Osteoblast (primary cell): ENCODE measurements around the gene DUSP3. TPM values are rescaled to one million over a fixed set of nuclear protein-coding genes. Genes with fewer than 3 reads are reported as not detected.

ENCODE experiments used
- DNase-seq: peaks from one replicate; pipeline ENCODE4 v3.0.0; 2011; ENCODE audit warnings: low spot score, mixed read lengths; ENCODE audit not compliant: insufficient read length; ENCODE audit errors: missing footprints
- H2AFZ ChIP-seq: 2 replicates; pipeline ENCODE4 v1.6.0; 2011; ENCODE audit warnings: mild to moderate bottlenecking, low read length
- H3K27ac ChIP-seq: 2 replicates; pipeline ENCODE4 v1.5.1; 2011; ENCODE audit warnings: mild to moderate bottlenecking, low read depth, low read length, moderate library complexity
- H3K27me3 ChIP-seq: 2 replicates; pipeline ENCODE4 v1.6.0; 2012; ENCODE audit warnings: mild to moderate bottlenecking, control low read depth, inconsistent platforms, low read length, moderate library complexity; ENCODE audit not compliant: insufficient read depth
- H3K36me3 ChIP-seq: 2 replicates; pipeline ENCODE4 v1.5.1; 2011; ENCODE audit warnings: mild to moderate bottlenecking, low read length, control low read depth, moderate library complexity; ENCODE audit not compliant: insufficient read depth
- H3K4me1 ChIP-seq: 2 replicates; pipeline ENCODE4 v1.5.1; 2011; ENCODE audit warnings: mild to moderate bottlenecking, low read length, control low read depth, moderate library complexity; ENCODE audit not compliant: insufficient read depth
- H3K4me2 ChIP-seq: 2 replicates; pipeline ENCODE4 v1.6.0; 2011; ENCODE audit warnings: mild to moderate bottlenecking, low read length; ENCODE audit not compliant: insufficient read depth
- H3K4me3 ChIP-seq: fragments of 200-600 bp; sonication (generic); 3 replicates; pipeline ENCODE4 v1.5.1; 2012; ENCODE audit warnings: mild to moderate bottlenecking, low read length, inconsistent platforms; ENCODE audit not compliant: insufficient read depth
- H3K79me2 ChIP-seq: 2 replicates; pipeline ENCODE4 v1.6.0; 2012; ENCODE audit warnings: mild to moderate bottlenecking, low read length, control low read depth, inconsistent platforms; ENCODE audit not compliant: insufficient read depth
- H3K9me3 ChIP-seq: 2 replicates; pipeline ENCODE4 v1.5.1; 2011; ENCODE audit warnings: low read depth, low read length, control low read depth
- H4K20me1 ChIP-seq: 2 replicates; pipeline ENCODE4 v1.6.0; 2012; ENCODE audit warnings: mild to moderate bottlenecking, low read length, control low read depth; ENCODE audit not compliant: insufficient read depth
- CTCF ChIP-seq: IDR thresholded peaks from 2 replicates; pipeline ENCODE4 v1.5.1; 2011; ENCODE audit warnings: mild to moderate bottlenecking, low read depth, low read length, moderate library complexity; ENCODE audit errors: extremely low read depth
- total RNA-seq: library from RNA; depleted of rRNA; stranded (reverse); fragments of >200 nt; gene quantifications from 2 replicates; pipeline ENCODE4 v1.2.3, GENCODE V29; 2012

Gene DUSP3
- total RNA-seq, 1 donor, result 68.8 TPM

DNA sequence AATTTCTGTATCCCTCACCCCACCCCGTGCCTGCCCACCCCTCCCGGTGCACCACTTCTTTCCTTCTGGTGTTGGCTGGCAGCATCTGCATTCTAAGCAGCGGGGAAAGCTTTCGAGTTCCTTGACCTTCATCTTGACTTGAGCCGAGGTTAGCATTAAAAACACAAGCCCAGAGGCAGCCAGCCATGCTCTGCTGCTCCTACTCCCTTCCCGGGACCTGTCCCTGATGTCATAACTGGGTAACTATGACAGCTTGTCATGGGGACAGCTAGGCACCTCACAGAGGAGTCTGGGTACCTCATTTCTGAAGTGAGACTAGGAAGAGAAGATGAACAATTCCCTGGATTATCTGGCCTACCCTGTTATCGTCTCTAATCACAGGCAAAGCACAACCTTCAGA lies 1.4 kb upstream of the DUSP3 start, which contains the start of gene CFAP97D1:
TSS of gene CFAP97D1 (plus strand) at position 301 of the 400 bp plus-strand sequence. CDS start at position 329, 28 bp downstream.
- peaks cover 33% of the 10 kb centered on the region for H3K79me2 ChIP-seq
- H3K4me2 ChIP-seq, result peak within 1 kb of the TSS; percentile 87
- H3K9me3 ChIP-seq, result no peaks in the 10 kb centered on the region
- peaks cover 5% of the 10 kb centered on the region for H3K27me3 ChIP-seq
- peak within 1 kb of the TSS; percentile 92 for H3K4me3 ChIP-seq
- peak within 1 kb of the TSS; percentile 91 for H2AFZ ChIP-seq
- peaks cover 2% of the 10 kb centered on the region for H4K20me1 ChIP-seq
- TF ChIP-seq CTCF, result no peak
- peaks cover 4% of the 10 kb centered on the region for H3K36me3 ChIP-seq
- H3K27ac ChIP-seq, result no peak within 1 kb of the TSS
- DNase-seq, result no peak
- H3K4me1 ChIP-seq, result peaks cover 34% of the 10 kb centered on the region

DNA sequence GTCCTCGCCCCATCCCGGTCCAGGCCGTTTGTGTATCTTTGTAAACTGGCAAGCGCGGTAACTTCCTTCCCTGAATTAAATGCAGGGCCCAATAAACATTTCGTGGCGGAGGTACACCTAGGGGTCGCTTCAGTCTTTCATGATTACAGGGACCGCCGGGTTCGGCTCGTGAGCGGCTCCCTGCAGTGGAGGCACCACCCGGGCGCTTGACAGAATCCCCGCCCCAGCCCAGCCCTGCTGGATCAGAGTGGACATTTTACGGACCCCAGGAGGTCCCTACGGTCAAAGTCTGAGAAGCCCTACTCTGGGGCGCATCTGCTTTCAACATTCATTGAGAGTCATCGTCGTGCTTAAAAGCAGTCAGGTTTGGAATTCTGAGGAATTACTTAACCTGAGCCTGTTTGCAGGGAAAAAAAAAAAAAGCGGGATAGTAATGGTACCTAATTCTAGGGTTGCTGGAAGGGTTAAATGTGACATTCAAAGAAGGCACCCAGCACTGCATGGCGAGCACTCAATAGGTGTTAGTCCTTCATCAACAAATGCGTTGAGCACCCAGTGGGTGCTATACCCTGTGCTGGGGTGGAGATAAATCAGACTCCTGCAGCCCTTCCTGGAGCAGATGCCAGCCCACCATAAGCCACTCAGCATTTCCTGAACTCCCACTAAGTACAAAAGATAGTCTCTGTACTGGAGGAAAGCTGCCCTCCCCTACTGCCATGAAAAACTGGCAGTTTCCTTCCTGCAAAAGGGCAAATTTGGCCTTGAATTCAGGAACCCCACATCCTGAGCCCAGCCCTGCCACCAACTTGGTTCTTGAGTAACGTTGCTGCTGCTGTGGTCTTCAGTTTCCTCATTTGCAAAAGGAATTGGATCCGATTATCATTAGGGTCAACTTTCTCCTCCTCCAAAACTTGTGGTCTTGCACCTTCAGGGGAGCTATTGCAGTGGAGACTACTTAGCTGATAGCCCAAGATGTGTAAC lies 658 bp upstream of the DUSP3 start:
- Histone ChIP-seq H3K4me1 (peaks cover 27% of the 10 kb centered on the region), H3K4me3 (peak overlapping the region; percentile 92), H2AFZ (peak overlapping the region; percentile 91), H3K4me2 (peak overlapping the region; percentile 87), H4K20me1 (peaks cover 2% of the 10 kb centered on the region), H3K9me3 (no peaks in the 10 kb centered on the region), H3K79me2 (peaks cover 40% of the 10 kb centered on the region), H3K27ac (peak overlapping the region; percentile 95), H3K36me3 (peaks cover 9% of the 10 kb centered on the region), H3K27me3 (peaks cover 5% of the 10 kb centered on the region)
- no peak for DNase-seq
- TF ChIP-seq CTCF, result peak; percentile 9

- Histone ChIP-seq H3K9me3 (no peaks in the 10 kb centered on the region), H2AFZ (no peak overlapping the region), H3K27ac (no peak overlapping the region), H3K4me3 (no peak overlapping the region), H3K27me3 (peaks cover 2% of the 10 kb centered on the region), H3K36me3 (peaks cover 46% of the 10 kb centered on the region), H3K4me1 (peaks cover 9% of the 10 kb centered on the region), H3K4me2 (no peak overlapping the region), H4K20me1 (peaks cover 14% of the 10 kb centered on the region), H3K79me2 (peaks cover 58% of the 10 kb centered on the region)
- TF ChIP-seq CTCF, result no peak
- DNase-seq, result no peak
These were observed 4.2 kb downstream of the DUSP3 start for GRCh38 chr17:43774304-43775250.
